ENCODE measurements around the gene ATP5IF1.

The ATP5IF1 gene

GRCh38 chr1:28235755-28236655, at the start of gene ATP5IF1:
Gene ATP5IF1 (plus strand): TSS chr1:28236124. CDS start chr1:28236184, 60 bp downstream.
- DNase-seq (ENCODE audit: low read depth) = peak; percentile 92

- DNase-seq (ENCODE audit: low read depth) = no peak
These were observed 45.5 kb upstream of the ATP5IF1 start for GRCh38 chr1:28190337-28190979.

GRCh38 chr1:28190996-28191645, 44.8 kb upstream of the ATP5IF1 start:
- no peak for DNase-seq (ENCODE audit: low read depth)

- no peak for DNase-seq (ENCODE audit: low read depth)
These were observed 42.2 kb upstream of the ATP5IF1 start for GRCh38 chr1:28193701-28194161.

GRCh38 chr1:28194326-28195035, 41.4 kb upstream of the ATP5IF1 start:
- no peak for DNase-seq (ENCODE audit: low read depth)

- DNase-seq (ENCODE audit: low read depth) = no peak
These were observed 40.1 kb upstream of the ATP5IF1 start for GRCh38 chr1:28195780-28196179.

GRCh38 chr1:28196330-28196729, 39.6 kb upstream of the ATP5IF1 start:
- DNase-seq (ENCODE audit: low read depth) = no peak

GRCh38 chr1:28197682-28198415, 38.1 kb upstream of the ATP5IF1 start:
- DNase-seq (ENCODE audit: low read depth) = no peak

- DNase-seq (ENCODE audit: low read depth) = peak; percentile 36
These were observed 36.3 kb upstream of the ATP5IF1 start for GRCh38 chr1:28199328-28200233.

- no peak for DNase-seq (ENCODE audit: low read depth)
These were observed 35.6 kb upstream of the ATP5IF1 start for GRCh38 chr1:28200234-28200873.

- DNase-seq (ENCODE audit: low read depth) = no peak
These were observed 30.7 kb upstream of the ATP5IF1 start for GRCh38 chr1:28205243-28205642.

- DNase-seq (ENCODE audit: low read depth) = peak; percentile 39
These were observed 27.0 kb upstream of the ATP5IF1 start for GRCh38 chr1:28208818-28209441.

- DNase-seq (ENCODE audit: low read depth) = no peak
These were observed 26.2 kb upstream of the ATP5IF1 start for GRCh38 chr1:28209700-28210099.

GRCh38 chr1:28213315-28213714, 22.6 kb upstream of the ATP5IF1 start:
- DNase-seq (ENCODE audit: low read depth) = no peak

GRCh38 chr1:28229089-28229488, 6.8 kb upstream of the ATP5IF1 start:
- DNase-seq (ENCODE audit: low read depth) = no peak

GRCh38 chr1:28229996-28230395, 5.9 kb upstream of the ATP5IF1 start:
- DNase-seq (ENCODE audit: low read depth) = no peak

- DNase-seq (ENCODE audit: low read depth) = peak; percentile 93
These were observed 3.2 kb upstream of the ATP5IF1 start, which contains the start of gene DNAJC8 for GRCh38 chr1:28232558-28233263. Gene DNAJC8 (minus strand): TSS chr1:28233029. CDS start chr1:28232998, 31 bp downstream.

GRCh38 chr1:28233264-28233606, 2.7 kb upstream of the ATP5IF1 start:
- DNase-seq (ENCODE audit: low read depth) = no peak
